ENCODE data around the gene ZNF296.

DNA sequence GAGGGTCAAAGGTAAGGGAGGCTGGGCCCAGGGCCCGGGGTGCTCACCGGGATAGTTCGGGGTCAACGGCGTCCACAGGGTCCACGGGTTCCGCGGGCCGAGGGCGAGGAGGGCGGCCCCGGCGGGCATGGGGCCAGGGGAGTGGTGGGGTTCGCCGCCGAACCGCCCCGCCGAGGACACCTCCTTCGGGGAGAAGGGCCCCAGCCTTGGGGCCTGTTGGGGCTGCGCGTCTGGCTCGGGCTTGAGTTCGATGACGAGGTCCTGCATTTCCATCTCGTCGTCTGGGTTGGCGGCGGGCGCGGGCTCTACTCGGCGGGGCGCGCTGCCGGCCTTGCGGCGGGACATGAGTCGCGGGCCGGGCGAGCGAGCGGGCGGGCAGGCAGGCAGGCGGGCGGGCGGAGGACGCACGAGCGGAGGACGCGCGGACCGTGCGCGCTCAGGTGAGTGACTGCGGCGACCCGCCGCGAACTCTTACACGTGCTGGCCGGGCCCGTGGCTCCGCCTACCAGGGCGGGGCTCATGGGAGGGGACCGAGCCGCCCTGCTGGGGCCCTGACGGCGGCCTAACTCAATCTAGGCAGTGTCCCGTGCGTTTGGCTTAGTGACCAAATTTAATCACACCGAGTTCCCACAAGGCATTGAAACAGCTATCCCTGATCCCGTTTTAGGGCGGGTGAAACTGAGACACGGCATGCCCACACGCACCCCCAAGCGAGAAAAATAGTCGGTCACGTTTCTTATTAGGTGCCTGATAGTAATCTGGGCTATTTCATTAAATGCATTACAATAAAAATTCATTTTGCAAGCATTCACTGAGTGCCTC is at the start of gene ZNF296:
- no peak for TF ChIP-seq EZH2 (IDR thresholded peaks at IDR 0.05; ENCODE audit: insufficient read depth, low read length)
- TF ChIP-seq, protein P1, sequence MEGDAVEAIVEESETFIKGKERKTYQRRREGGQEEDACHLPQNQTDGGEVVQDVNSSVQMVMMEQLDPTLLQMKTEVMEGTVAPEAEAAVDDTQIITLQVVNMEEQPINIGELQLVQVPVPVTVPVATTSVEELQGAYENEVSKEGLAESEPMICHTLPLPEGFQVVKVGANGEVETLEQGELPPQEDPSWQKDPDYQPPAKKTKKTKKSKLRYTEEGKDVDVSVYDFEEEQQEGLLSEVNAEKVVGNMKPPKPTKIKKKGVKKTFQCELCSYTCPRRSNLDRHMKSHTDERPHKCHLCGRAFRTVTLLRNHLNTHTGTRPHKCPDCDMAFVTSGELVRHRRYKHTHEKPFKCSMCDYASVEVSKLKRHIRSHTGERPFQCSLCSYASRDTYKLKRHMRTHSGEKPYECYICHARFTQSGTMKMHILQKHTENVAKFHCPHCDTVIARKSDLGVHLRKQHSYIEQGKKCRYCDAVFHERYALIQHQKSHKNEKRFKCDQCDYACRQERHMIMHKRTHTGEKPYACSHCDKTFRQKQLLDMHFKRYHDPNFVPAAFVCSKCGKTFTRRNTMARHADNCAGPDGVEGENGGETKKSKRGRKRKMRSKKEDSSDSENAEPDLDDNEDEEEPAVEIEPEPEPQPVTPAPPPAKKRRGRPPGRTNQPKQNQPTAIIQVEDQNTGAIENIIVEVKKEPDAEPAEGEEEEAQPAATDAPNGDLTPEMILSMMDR (IDR thresholded peaks at IDR 0.05; ENCODE audit: insufficient read depth, low read depth, low read length): no peak
